Measurements from ENCODE around the gene MME. TPM values are rescaled to one million over a fixed set of nuclear protein-coding genes. Genes with fewer than 3 reads are reported as not detected.

The MME gene
- total and polyA plus RNA-seq, 2 of the 4 experiments (the other 2 are of a cell fraction) = 11.7 to 22.8 TPM

DNA sequence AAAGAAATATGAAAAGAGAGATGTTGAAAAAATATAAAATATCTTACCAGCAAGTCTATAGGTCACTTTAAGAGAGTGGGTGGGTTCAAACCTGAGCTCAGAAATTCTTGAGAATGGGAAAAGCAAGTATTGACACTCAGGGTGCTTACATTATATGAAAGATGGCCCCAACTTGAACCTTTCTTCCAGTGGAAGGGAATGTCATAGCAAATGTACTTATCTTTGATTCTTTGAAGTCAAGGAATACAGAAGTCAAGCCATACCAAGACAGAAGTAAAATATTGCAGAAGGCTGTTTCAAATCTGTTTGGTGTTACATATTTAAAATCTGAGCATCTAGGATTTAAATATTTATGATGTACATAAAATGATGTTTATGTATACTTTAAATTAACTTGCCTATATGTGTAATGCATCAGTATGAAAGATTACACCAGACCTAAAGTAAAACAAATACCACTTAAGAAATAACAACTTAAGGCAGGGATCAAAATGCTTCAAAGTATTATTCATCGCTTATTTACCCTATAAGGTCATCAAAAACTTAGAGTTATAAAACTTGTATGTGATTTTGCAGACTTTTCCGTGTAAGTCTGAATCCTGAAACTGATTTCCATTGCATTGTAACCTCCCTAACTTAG lies 8.7 kb downstream of the MME start:
- no CpG with 5 or more reads among the region's 2 CpGs for WGBS, 2 experiments (ENCODE audit: extremely low coverage in 2 of 2, insufficient read length in 1 of 2)
- ATAC-seq (ENCODE audit: low read depth) (peak; percentile 88), DNase-seq (peak; percentile 78)
- Histone ChIP-seq H2AK9ac (replicated peaks; ENCODE audit: low read depth, low read length, poor library complexity) (no peak overlapping the region), H4K5ac (ENCODE audit: low read depth, low read length) (peak overlapping the region; percentile 84; the same call in 1 of the 2 replicates), H2BK5ac (ENCODE audit: low read depth, low read length, poor library complexity, severe bottlenecking) (peak overlapping the region; percentile 13), H3K9ac (ENCODE audit: low read depth, low read length) (no peak overlapping the region), H2BK15ac (ENCODE audit: low read depth, low read length) (no peak overlapping the region), H3K4ac (ENCODE audit: low read depth, low read length) (no peak overlapping the region), H4K8ac (ENCODE audit: low read depth in 2 of 2, low read length in 2 of 2) (peak overlapping the region in 1 of 2 experiments; percentile 85; a peak in 1 of 4 replicates), H3K27me3 (ENCODE audit: control insufficient read depth, insufficient read depth, low read length) (no peaks in the 10 kb centered on the region), H3K23ac (ENCODE audit: low read depth, low read length) (no peak overlapping the region; the same call in 1 of the 2 replicates), H3K56ac (ENCODE audit: extremely low read depth, insufficient read depth, low read length) (no peak overlapping the region), H3K79me1 (ENCODE audit: low read depth in 1 of 2, low read length in 2 of 2) (no peaks in the 10 kb centered on the region; a peak in 1 of 4 replicates), H4K20me1 (ENCODE audit: insufficient read depth, low read length) (no peaks in the 10 kb centered on the region), H3K36me3 (ENCODE audit: control insufficient read depth, insufficient read depth, low read length) (peaks cover 2% of the 10 kb centered on the region; the same call in 1 of the 2 replicates), H3K18ac (ENCODE audit: low read depth, low read length) (peak overlapping the region; percentile 80; the same call in 1 of the 2 replicates), H2AFZ (replicated peaks; ENCODE audit: low read length, poor library complexity) (no peak overlapping the region), H2BK120ac (ENCODE audit: low read depth, low read length) (no peak overlapping the region), H2AK5ac (ENCODE audit: low read depth, low read length) (no peak overlapping the region), H3K4me2 (ENCODE audit: low read depth, low read length) (no peak overlapping the region), H3K4me1 (ENCODE audit: control insufficient read depth, insufficient read depth, low read length) (peaks cover 4% of the 10 kb centered on the region), H3K9me3 (ENCODE audit: control insufficient read depth, insufficient read depth, low read length) (no peaks in the 10 kb centered on the region), H3K14ac (replicated peaks; ENCODE audit: low read depth, low read length) (no peak overlapping the region), H3K27ac (ENCODE audit: insufficient read depth, low read length) (peak overlapping the region; percentile 49; the same call in 1 of the 2 replicates), H3K9me1 (ENCODE audit: insufficient read depth, low read length) (peaks cover 3% of the 10 kb centered on the region; the same call in 1 of the 2 replicates), H2BK20ac (ENCODE audit: low read depth, low read length) (peak overlapping the region; percentile 76; the same call in 1 of the 2 replicates), H4K91ac (ENCODE audit: insufficient read depth, low read depth, low read length) (no peak overlapping the region; the same call in 1 of the 2 replicates), H3K4me3 (ENCODE audit: insufficient read depth, low read depth, low read length) (no peak overlapping the region)
- CTCF ChIA-PET = interaction anchor here (0.6 kb wide), 1 partner anchor 234 kb away, joined by 5 read pairs; no protein-coding TSS in a partner anchor
- intact Hi-C loops (cut with micrococcal nuclease) (loop anchor here (5.0 kb wide), 1 partner anchor 153 kb away; no protein-coding TSS in a partner anchor), in situ Hi-C loops (cut with MboI; ENCODE audit: low sequenced_read_pairs) (no loop called here), dilution Hi-C loops (cut with HindIII; ENCODE audit: low sequenced_read_pairs, unreplicated experiment) (no loop called here)
- TF ChIP-seq MAFK (IDR thresholded peaks at IDR 0.05; ENCODE audit: low read depth, low read length) = no peak
- TF ChIP-seq, protein P1, sequence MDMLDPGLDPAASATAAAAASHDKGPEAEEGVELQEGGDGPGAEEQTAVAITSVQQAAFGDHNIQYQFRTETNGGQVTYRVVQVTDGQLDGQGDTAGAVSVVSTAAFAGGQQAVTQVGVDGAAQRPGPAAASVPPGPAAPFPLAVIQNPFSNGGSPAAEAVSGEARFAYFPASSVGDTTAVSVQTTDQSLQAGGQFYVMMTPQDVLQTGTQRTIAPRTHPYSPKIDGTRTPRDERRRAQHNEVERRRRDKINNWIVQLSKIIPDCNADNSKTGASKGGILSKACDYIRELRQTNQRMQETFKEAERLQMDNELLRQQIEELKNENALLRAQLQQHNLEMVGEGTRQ (IDR thresholded peaks at IDR 0.05; ENCODE audit: low read depth, low read length) = no peak
- TF ChIP-seq, protein P2, sequence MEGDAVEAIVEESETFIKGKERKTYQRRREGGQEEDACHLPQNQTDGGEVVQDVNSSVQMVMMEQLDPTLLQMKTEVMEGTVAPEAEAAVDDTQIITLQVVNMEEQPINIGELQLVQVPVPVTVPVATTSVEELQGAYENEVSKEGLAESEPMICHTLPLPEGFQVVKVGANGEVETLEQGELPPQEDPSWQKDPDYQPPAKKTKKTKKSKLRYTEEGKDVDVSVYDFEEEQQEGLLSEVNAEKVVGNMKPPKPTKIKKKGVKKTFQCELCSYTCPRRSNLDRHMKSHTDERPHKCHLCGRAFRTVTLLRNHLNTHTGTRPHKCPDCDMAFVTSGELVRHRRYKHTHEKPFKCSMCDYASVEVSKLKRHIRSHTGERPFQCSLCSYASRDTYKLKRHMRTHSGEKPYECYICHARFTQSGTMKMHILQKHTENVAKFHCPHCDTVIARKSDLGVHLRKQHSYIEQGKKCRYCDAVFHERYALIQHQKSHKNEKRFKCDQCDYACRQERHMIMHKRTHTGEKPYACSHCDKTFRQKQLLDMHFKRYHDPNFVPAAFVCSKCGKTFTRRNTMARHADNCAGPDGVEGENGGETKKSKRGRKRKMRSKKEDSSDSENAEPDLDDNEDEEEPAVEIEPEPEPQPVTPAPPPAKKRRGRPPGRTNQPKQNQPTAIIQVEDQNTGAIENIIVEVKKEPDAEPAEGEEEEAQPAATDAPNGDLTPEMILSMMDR (conservative IDR thresholded peaks at IDR 0.05; ENCODE audit: low read depth, low read length) = no peak
- no peak for TF ChIP-seq MXI1 (IDR thresholded peaks at IDR 0.05; ENCODE audit: borderline replicate concordance, low read depth, low read length)
- TF ChIP-seq BHLHE40 (IDR thresholded peaks at IDR 0.05; ENCODE audit: low read depth, low read length) = no peak
- TF ChIP-seq SMC3 (IDR thresholded peaks at IDR 0.05; ENCODE audit: low read depth, low read length) = no peak
- TF ChIP-seq RFX5 (IDR thresholded peaks at IDR 0.05; ENCODE audit: low read depth, low read length) = no peak
- TF ChIP-seq FOS (IDR thresholded peaks at IDR 0.05; ENCODE audit: low read depth, low read length) = peak; percentile 44; the same call in 1 of the 2 replicates
- POLR2A ChIA-PET (ENCODE audit: unreplicated experiment) = interaction anchor here (0.7 kb wide), 1 partner anchor 97 kb away, joined by 5 read pairs; no protein-coding TSS in a partner anchor
- no TSS peak for BruUV-seq (replicated peaks)
